ENCODE results near the gene ARHGAP5.

GRCh38 chr14:32201193-32201815 lies 124.2 kb downstream of the ARHGAP5 start:
- TF ChIP-seq CTCF (IDR thresholded peaks at IDR 0.05; ENCODE audit: low read depth, low read length, poor library complexity, severe bottlenecking) = no peak
- TF ChIP-seq EZH2phosphoT487 (IDR thresholded peaks at IDR 0.05; ENCODE audit: borderline replicate concordance, low read length) = no peak

Data from DOHH2 (cell line).